Skeletal muscle tissue (tissue), 4 donors: ENCODE results near the gene ARHGEF28. TPM values are rescaled to one million over a fixed set of nuclear protein-coding genes. Genes with fewer than 3 reads are reported as not detected.

Experiments
- H3K27ac ChIP-seq: one replicate; pipeline ENCODE4 v1.7.0; 2013; ENCODE audit warnings: mild to moderate bottlenecking, low read depth, low read length, inconsistent platforms
- H3K27me3 ChIP-seq, 3 donors: one replicate each; pipeline ENCODE4 v1.7.0; 2013; ENCODE audit warnings: low read length in 3 of 3; ENCODE audit not compliant: control insufficient read depth in 3 of 3, insufficient read depth in 3 of 3
- H3K36me3 ChIP-seq, 3 donors: one replicate each; pipeline ENCODE4 v1.7.0; 2013; ENCODE audit warnings: low read length in 3 of 3; ENCODE audit not compliant: control insufficient read depth in 3 of 3, insufficient read depth in 3 of 3
- H3K4me1 ChIP-seq, 3 donors: one replicate each; pipeline ENCODE4 v1.7.0; 2013; ENCODE audit warnings: low read length in 3 of 3, mild to moderate bottlenecking in 3 of 3; ENCODE audit not compliant: control insufficient read depth in 3 of 3, insufficient read depth in 3 of 3
- H3K4me3 ChIP-seq, 3 donors: one replicate each; pipeline ENCODE4 v1.7.0; 2013; ENCODE audit warnings: low read length in 3 of 3
- H3K9ac ChIP-seq, 3 donors: one replicate each; pipeline ENCODE4 v1.7.0; 2013; ENCODE audit warnings: low read length in 3 of 3, mild to moderate bottlenecking in 3 of 3, moderate library complexity in 2 of 3, low read depth in 1 of 3
- H3K9me3 ChIP-seq, 3 donors: one replicate each; pipeline ENCODE4 v1.7.0; 2013; ENCODE audit warnings: low read length in 3 of 3; ENCODE audit not compliant: control insufficient read depth in 3 of 3
- total RNA-seq: library from RNA; depleted of rRNA; stranded (reverse); fragments of >200 nt; gene quantifications from one replicate; pipeline ENCODE4 v1.2.3, GENCODE V29; 2014
- donor health status: Osteomylitis.

Gene ARHGEF28
- total RNA-seq, 1 donor from 2014 or later = 8.4 TPM

- no peak overlapping the region for H3K4me3 ChIP-seq
- H3K27ac ChIP-seq = no peak overlapping the region
- no peaks in the 10 kb centered on the region for H3K36me3 ChIP-seq
- H3K9me3 ChIP-seq = no peaks in the 10 kb centered on the region
- no peak overlapping the region for H3K9ac ChIP-seq
- H3K4me1 ChIP-seq = no peaks in the 10 kb centered on the region
- H3K27me3 ChIP-seq = no peaks in the 10 kb centered on the region
Measured at GRCh38 chr5:73844165-73844564, 218.2 kb downstream of the ARHGEF28 start.

GRCh38 chr5:73851471-73852181 lies 225.6 kb downstream of the ARHGEF28 start:
- Histone ChIP-seq H3K27ac (no peak overlapping the region), H3K9me3 (no peaks in the 10 kb centered on the region), H3K4me1 (no peaks in the 10 kb centered on the region), H3K4me3 (no peak overlapping the region), H3K36me3 (no peaks in the 10 kb centered on the region), H3K9ac (no peak overlapping the region), H3K27me3 (no peaks in the 10 kb centered on the region)

- peaks cover 0 to under 1% (median 0%) of the 10 kb centered on the region in 3 donors for H3K36me3 ChIP-seq
- H3K9ac ChIP-seq = no peak overlapping the region
- H3K27ac ChIP-seq = no peak overlapping the region
- no peaks in the 10 kb centered on the region for H3K9me3 ChIP-seq
- H3K4me3 ChIP-seq = no peak overlapping the region
- no peaks in the 10 kb centered on the region for H3K4me1 ChIP-seq
- no peaks in the 10 kb centered on the region for H3K27me3 ChIP-seq
Measured at GRCh38 chr5:73853091-73853490, 227.1 kb downstream of the ARHGEF28 start.

GRCh38 chr5:73856997-73857396 lies 231.0 kb downstream of the ARHGEF28 start:
- Histone ChIP-seq H3K4me1 (no peaks in the 10 kb centered on the region), H3K27ac (no peak overlapping the region), H3K36me3 (peaks cover 0 to 5% (median 5%) of the 10 kb centered on the region in 3 donors), H3K9ac (no peak overlapping the region), H3K4me3 (no peak overlapping the region), H3K27me3 (no peaks in the 10 kb centered on the region), H3K9me3 (no peaks in the 10 kb centered on the region)

GRCh38 chr5:73857446-73857845 lies 231.4 kb downstream of the ARHGEF28 start:
- Histone ChIP-seq H3K4me3 (no peak overlapping the region), H3K27ac (no peak overlapping the region), H3K9ac (no peak overlapping the region)

DNA sequence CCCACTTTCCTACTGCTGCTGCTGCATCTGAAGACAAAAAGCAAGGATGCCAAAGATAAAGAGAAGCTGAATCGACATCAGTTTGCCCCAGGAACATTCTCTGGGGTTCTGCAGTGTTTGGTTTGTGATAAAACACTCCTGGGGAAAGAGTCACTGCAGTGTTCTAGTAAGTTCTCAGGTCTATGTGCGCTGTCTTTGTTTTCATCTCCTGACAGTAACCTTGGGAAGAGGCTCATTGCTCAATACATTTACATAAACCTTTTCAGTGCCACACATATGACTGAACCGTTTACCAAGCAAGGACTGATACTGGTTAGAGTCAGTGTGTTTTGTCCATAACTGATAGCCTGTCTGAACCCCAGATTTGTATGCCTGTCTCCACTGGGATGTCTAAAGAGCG lies 232.1 kb downstream of the ARHGEF28 start:
- H3K9me3 ChIP-seq = no peaks in the 10 kb centered on the region
- H3K27ac ChIP-seq = no peak overlapping the region
- peaks cover 0 to 5% (median 5%) of the 10 kb centered on the region in 3 donors for H3K36me3 ChIP-seq
- H3K9ac ChIP-seq = no peak overlapping the region
- no peak overlapping the region for H3K4me3 ChIP-seq
- H3K4me1 ChIP-seq = no peaks in the 10 kb centered on the region
- H3K27me3 ChIP-seq = no peaks in the 10 kb centered on the region

More at GRCh38 chr5:73857446-73857845, 231.4 kb downstream of the ARHGEF28 start:
- Histone ChIP-seq H3K9me3 (no peaks in the 10 kb centered on the region), H3K27me3 (no peaks in the 10 kb centered on the region), H3K36me3 (peaks cover 0 to 5% (median 5%) of the 10 kb centered on the region in 3 donors), H3K4me1 (no peaks in the 10 kb centered on the region)

DNA sequence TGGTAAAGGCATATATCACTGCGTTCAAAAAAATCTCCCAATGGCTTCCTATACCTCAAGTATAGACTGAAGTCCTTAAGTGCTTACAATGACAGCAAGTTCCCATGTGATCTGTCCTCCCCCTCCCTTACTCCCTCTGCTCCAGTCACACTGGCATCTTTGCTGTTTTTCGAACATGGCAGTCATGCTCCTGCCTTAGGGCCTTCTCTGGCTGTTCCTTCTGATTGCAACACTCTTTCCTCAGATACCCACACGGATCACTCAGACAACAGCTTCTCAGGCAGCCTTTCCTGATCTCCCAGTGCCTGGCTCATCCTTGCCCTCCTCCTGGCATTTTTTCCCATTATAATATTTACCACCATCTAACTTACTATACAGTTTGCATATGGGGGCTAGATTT lies 232.8 kb downstream of the ARHGEF28 start:
- Histone ChIP-seq H3K4me3 (no peak overlapping the region), H3K9me3 (no peaks in the 10 kb centered on the region), H3K9ac (no peak overlapping the region), H3K4me1 (no peaks in the 10 kb centered on the region), H3K36me3 (peaks cover 0 to 5% (median 5%) of the 10 kb centered on the region in 3 donors), H3K27ac (no peak overlapping the region), H3K27me3 (no peaks in the 10 kb centered on the region)

DNA sequence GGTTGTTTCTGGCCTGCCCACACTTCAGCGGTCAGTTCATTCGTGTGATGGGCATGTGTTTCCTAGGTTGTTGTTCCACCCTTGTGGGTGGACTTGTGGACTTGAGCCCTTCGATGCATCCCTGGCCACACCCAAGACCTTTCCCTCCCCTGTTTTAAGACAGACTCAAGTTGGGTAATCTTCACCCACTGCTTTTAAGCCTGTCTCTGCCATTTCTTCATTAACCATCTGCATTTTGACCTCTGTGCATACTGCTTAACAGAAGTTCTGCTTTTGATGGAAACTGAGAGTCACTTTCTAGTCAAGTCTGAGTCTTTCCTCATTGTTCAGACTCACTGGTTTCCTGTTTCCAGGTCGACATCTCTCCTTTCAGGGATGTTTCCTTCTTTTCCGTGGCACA lies 233.7 kb downstream of the ARHGEF28 start:
- no peaks in the 10 kb centered on the region for H3K4me1 ChIP-seq

GRCh38 chr5:73861313-73861988 lies 235.5 kb downstream of the ARHGEF28 start:
- Histone ChIP-seq H3K27me3 (no peaks in the 10 kb centered on the region), H3K4me3 (no peak overlapping the region), H3K27ac (no peak overlapping the region), H3K9me3 (no peaks in the 10 kb centered on the region), H3K9ac (no peak overlapping the region), H3K36me3 (peaks cover 0 to 5% (median 5%) of the 10 kb centered on the region in 3 donors), H3K4me1 (no peaks in the 10 kb centered on the region)

More for the DNA sequence above, 233.7 kb downstream of the ARHGEF28 start:
- Histone ChIP-seq H3K9me3 (no peaks in the 10 kb centered on the region), H3K27me3 (no peaks in the 10 kb centered on the region), H3K9ac (no peak overlapping the region), H3K36me3 (peaks cover 0 to 5% (median 5%) of the 10 kb centered on the region in 3 donors), H3K27ac (no peak overlapping the region), H3K4me3 (no peak overlapping the region)

DNA sequence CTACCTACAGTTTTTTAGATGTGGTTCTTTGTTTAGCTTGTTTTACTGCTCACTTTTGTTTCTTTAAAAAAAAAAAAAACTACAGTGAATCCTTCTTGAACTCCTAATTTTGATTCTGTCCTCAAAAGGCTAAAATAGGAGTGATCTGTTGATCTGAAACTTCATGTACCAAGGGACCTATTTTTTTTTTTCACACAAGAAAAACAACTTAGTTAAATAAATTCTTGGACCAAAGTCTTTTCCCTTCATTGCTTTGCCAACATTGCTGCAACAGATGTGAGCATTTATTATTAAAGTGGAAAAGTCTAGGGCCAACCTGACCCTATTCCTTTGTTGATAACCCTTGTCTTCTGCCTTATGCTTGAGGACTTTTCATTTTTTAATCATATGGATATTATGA lies 236.8 kb downstream of the ARHGEF28 start:
- Histone ChIP-seq H3K9me3 (no peaks in the 10 kb centered on the region), H3K4me3 (no peak overlapping the region), H3K27me3 (no peaks in the 10 kb centered on the region), H3K27ac (no peak overlapping the region), H3K36me3 (peaks cover 0 to 5% (median 5%) of the 10 kb centered on the region in 3 donors), H3K9ac (no peak overlapping the region), H3K4me1 (no peaks in the 10 kb centered on the region)
